ENCODE measurements around the gene SOCS3.

DNA sequence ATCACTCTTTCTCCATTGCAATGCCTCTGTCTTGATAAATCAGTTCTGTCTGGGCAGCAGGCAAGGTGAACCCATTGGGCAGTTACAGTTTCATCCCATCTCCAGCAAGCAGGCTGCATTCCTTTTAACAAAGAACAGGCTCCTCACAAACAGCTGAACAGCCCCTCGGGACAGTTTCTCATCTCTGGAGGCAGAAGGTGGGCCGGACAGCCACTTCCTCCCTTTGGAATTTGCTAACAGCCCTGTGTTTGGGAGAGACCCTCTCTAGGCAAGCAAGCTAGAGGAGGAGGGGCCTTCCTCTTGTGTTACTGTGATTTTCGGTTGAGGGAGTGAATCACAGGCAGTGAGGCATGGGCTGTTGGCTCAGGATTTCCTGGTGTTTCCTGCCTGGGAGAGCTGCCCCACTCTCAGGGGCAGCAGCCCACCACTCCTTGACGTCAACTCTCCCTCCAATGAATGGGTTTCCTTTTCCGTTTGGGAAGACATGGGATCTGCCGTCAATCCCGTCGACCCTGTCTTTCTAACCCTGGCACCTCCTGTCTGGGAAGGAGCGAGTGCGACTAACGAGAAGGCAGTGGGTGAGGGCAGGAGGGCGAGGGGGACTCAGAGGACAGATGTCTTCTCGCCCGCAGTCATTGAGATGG is 14.9 kb upstream of the SOCS3 start:
- no peak for TF ChIP-seq ZSCAN20 (CRISPR knock-in tag; IDR thresholded peaks at IDR 0.05)
- no peak for TF ChIP-seq POLR2A (IDR thresholded peaks at IDR 0.05; ENCODE audit: low read length)
- TF ChIP-seq ATOH8 (CRISPR knock-in tag; IDR thresholded peaks at IDR 0.05; ENCODE audit: low read depth) = no peak
- TF ChIP-seq CTCF (IDR thresholded peaks at IDR 0.05) = no peak
- no peak for TF ChIP-seq JUNB (IDR thresholded peaks at IDR 0.05)
- TF ChIP-seq, protein P1, sequence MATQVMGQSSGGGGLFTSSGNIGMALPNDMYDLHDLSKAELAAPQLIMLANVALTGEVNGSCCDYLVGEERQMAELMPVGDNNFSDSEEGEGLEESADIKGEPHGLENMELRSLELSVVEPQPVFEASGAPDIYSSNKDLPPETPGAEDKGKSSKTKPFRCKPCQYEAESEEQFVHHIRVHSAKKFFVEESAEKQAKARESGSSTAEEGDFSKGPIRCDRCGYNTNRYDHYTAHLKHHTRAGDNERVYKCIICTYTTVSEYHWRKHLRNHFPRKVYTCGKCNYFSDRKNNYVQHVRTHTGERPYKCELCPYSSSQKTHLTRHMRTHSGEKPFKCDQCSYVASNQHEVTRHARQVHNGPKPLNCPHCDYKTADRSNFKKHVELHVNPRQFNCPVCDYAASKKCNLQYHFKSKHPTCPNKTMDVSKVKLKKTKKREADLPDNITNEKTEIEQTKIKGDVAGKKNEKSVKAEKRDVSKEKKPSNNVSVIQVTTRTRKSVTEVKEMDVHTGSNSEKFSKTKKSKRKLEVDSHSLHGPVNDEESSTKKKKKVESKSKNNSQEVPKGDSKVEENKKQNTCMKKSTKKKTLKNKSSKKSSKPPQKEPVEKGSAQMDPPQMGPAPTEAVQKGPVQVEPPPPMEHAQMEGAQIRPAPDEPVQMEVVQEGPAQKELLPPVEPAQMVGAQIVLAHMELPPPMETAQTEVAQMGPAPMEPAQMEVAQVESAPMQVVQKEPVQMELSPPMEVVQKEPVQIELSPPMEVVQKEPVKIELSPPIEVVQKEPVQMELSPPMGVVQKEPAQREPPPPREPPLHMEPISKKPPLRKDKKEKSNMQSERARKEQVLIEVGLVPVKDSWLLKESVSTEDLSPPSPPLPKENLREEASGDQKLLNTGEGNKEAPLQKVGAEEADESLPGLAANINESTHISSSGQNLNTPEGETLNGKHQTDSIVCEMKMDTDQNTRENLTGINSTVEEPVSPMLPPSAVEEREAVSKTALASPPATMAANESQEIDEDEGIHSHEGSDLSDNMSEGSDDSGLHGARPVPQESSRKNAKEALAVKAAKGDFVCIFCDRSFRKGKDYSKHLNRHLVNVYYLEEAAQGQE (IDR thresholded peaks at IDR 0.05) = no peak
- TF ChIP-seq RFX5 (IDR thresholded peaks at IDR 0.05) = no peak
- TF ChIP-seq TFCP2L1 (CRISPR knock-in tag; IDR thresholded peaks at IDR 0.05) = no peak
- TF ChIP-seq EHMT2 (IDR thresholded peaks at IDR 0.05; ENCODE audit: low read depth) = no peak
- TF ChIP-seq, protein P2, sequence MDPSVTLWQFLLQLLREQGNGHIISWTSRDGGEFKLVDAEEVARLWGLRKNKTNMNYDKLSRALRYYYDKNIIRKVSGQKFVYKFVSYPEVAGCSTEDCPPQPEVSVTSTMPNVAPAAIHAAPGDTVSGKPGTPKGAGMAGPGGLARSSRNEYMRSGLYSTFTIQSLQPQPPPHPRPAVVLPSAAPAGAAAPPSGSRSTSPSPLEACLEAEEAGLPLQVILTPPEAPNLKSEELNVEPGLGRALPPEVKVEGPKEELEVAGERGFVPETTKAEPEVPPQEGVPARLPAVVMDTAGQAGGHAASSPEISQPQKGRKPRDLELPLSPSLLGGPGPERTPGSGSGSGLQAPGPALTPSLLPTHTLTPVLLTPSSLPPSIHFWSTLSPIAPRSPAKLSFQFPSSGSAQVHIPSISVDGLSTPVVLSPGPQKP (IDR thresholded peaks at IDR 0.05; ENCODE audit: low read depth, low read length) = no peak
- TF ChIP-seq HDAC2 (IDR thresholded peaks at IDR 0.05) = no peak
- TF ChIP-seq BHLHE40 (IDR thresholded peaks at IDR 0.05; ENCODE audit: low read depth, low read length) = no peak

All from A549 (cell line).